Thyroid gland (tissue), 4 donors: ENCODE results near the gene OR14A16.

Experiments used
- CTCF ChIP-seq, 6 experiments: fragments of 200-600 bp in 3 of 6; fragments of 450-650 bp in 3 of 6; sonication (generic) in 3 of 6; IDR thresholded peaks; one replicate each; pipeline ENCODE4 v1.5.1; 2016 to 2019; ENCODE audit warnings: antibody characterized with exemption in 6 of 6, mild to moderate bottlenecking in 2 of 6, inconsistent platforms in 1 of 6, moderate library complexity in 1 of 6
- POLR2A ChIP-seq, 2 donors: fragments of 450-650 bp; IDR thresholded peaks; one replicate each; pipeline ENCODE4 v1.6.1; 2017; ENCODE audit warnings: antibody characterized with exemption in 2 of 2, mild to moderate bottlenecking in 2 of 2, moderate library complexity in 1 of 2

DNA sequence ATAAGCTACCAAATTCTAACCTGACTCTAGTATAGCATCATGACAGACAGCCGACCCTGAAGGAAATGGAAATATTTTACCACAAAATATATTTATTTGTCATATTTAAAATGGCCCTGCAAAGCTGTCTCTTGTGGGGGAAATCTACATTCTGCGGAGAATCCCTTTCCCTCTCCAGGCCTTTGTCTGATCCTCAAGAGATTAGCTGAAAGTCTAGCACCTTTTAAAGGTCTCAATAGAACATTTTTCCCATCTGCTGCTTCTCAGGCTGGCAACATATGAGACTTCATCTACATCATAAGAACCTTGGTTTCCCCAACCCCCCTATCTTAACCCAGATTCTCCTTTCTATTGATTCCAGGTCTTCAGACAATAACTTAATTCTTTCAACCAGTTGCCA is 19.5 kb upstream of the OR14A16 start:
- no peak for TF ChIP-seq CTCF (IDR thresholded peaks at IDR 0.05)
- no peak for TF ChIP-seq POLR2A (IDR thresholded peaks at IDR 0.05)
